Lung (tissue), 12 donors: ENCODE measurements around the gene MADD. TPM values are rescaled to one million over a fixed set of nuclear protein-coding genes. Genes with fewer than 3 reads are reported as not detected.

Source experiments
- ATAC-seq: fragments of 200-7000 bp; cut with Tn5 transposase; one replicate; pipeline ENCODE4 v1.9.1; 2020; ENCODE audit warnings: moderate number of reproducible peaks; ENCODE audit not compliant: insufficient read depth, low FRiP score
- DNase-seq, 3 donors: peaks; one replicate each; pipeline ENCODE4 v3.0.0-alpha.2; 2013 to 2017
- H3K27ac ChIP-seq, 2 donors: one replicate each; pipeline ENCODE4 v1.5.1; 2013; ENCODE audit warnings: mild to moderate bottlenecking in 2 of 2, moderate library complexity in 2 of 2, control low read depth in 1 of 2, inconsistent platforms in 1 of 2, low read depth in 1 of 2, low read length in 1 of 2
- H3K27me3 ChIP-seq, 3 donors: one replicate each; pipeline ENCODE4 v1.5.1; 2013; ENCODE audit warnings: low read length in 2 of 3; ENCODE audit not compliant: control insufficient read depth in 3 of 3, insufficient read depth in 3 of 3
- H3K36me3 ChIP-seq, 4 donors: one replicate each; pipeline ENCODE4 v1.5.1; 2013; ENCODE audit warnings: low read length in 4 of 4, mild to moderate bottlenecking in 1 of 4, moderate library complexity in 1 of 4; ENCODE audit not compliant: control insufficient read depth in 4 of 4, insufficient read depth in 4 of 4
- H3K4me1 ChIP-seq, 5 donors: one replicate each; pipeline ENCODE4 v1.5.1; 2013; ENCODE audit warnings: low read length in 5 of 5, mild to moderate bottlenecking in 2 of 5, moderate library complexity in 1 of 5; ENCODE audit not compliant: control insufficient read depth in 5 of 5, insufficient read depth in 5 of 5
- H3K4me3 ChIP-seq: one replicate; pipeline ENCODE4 v1.5.1; 2013; ENCODE audit warnings: mild to moderate bottlenecking, control low read depth, moderate library complexity
- H3K9ac ChIP-seq, 2 donors: one replicate each; pipeline ENCODE4 v1.5.1; 2013; ENCODE audit warnings: low read length in 2 of 2, control low read depth in 1 of 2; ENCODE audit not compliant: insufficient read depth in 1 of 2
- H3K9me3 ChIP-seq, 4 donors: one replicate each; pipeline ENCODE4 v1.5.1; 2013; ENCODE audit warnings: low read length in 3 of 4, mild to moderate bottlenecking in 1 of 4, moderate library complexity in 1 of 4; ENCODE audit not compliant: control insufficient read depth in 4 of 4, insufficient read depth in 3 of 4
- CTCF ChIP-seq: IDR thresholded peaks from 2 replicates; pipeline ENCODE4 v1.5.1; 2012; ENCODE audit warnings: mild to moderate bottlenecking; ENCODE audit errors: control extremely low read depth, extremely low read depth
- WGBS, 2 donors: extraction: QIAGEN DNeasy Blood & Tissue Kit; methylation state at CpG; one replicate each; pipeline ENCODE4 v1.1.7; 2013; 5-methylcytosine and 5-hydroxymethylcytosine counted together
- polyA plus RNA-seq, 2 donors: library from polyadenylated mRNA; stranded (reverse); fragments of 200-250 nt; gene quantifications; one replicate each; pipeline ENCODE4 v1.2.1, GENCODE V29; 2013
- total RNA-seq, 2 donors: library from RNA; depleted of rRNA in 1 of 2; stranded (reverse); fragments of >200 nt in 1 of 2; gene quantifications; one replicate each; pipeline ENCODE4 v1.2.1, GENCODE V29; 2014 to 2021
- donor health status: control.
- donor health status: control.
- donor health status: Bipolar disorder and iron deficiency.
- donor health status: healthy.
- donor health status: DM: yes; HTN: yes; CAD: no.

MADD gene
- total and polyA plus RNA-seq, 4 donors = 15.9 to 56.8 (median 37.1) TPM

- WGBS, 2 donors = 88 to 92% methylated on average over 15 to 18 of the region's 18 CpGs
These were observed 76.1 kb downstream of the MADD start for GRCh38 chr11:47345890-47346563.

GRCh38 chr11:47347137-47347536 lies 77.2 kb downstream of the MADD start:
- Histone ChIP-seq H3K27ac (no peak overlapping the region), H3K9ac (no peak overlapping the region), H3K9me3 (peaks cover 0 to 4% (median 0%) of the 10 kb centered on the region in 4 donors), H3K36me3 (peaks cover 0 to 2% (median 0%) of the 10 kb centered on the region in 4 donors), H3K4me3 (no peak overlapping the region), H3K4me1 (peaks cover 0 to 3% (median 0%) of the 10 kb centered on the region in 5 donors), H3K27me3 (no peaks in the 10 kb centered on the region)
- no peak for DNase-seq
- 82 to 90% methylated on average over 5 of the region's 5 CpGs for WGBS, 2 donors
- no peak for TF ChIP-seq CTCF
- ATAC-seq = no peak

More at GRCh38 chr11:47345890-47346563, 76.1 kb downstream of the MADD start:
- DNase-seq = no peak
- H3K36me3 ChIP-seq = peaks cover 0 to 2% (median 0%) of the 10 kb centered on the region in 4 donors
- H3K9ac ChIP-seq = no peak overlapping the region
- no peak for TF ChIP-seq CTCF
- peaks cover 0 to 4% (median 0%) of the 10 kb centered on the region in 4 donors for H3K9me3 ChIP-seq
- H3K27me3 ChIP-seq = no peaks in the 10 kb centered on the region
- no peaks in the 10 kb centered on the region for H3K4me1 ChIP-seq
- no peak overlapping the region for H3K4me3 ChIP-seq
- peak overlapping the region in 1 of 2 donors; percentile 25 for H3K27ac ChIP-seq
- ATAC-seq = no peak

- no peaks in the 10 kb centered on the region for H3K36me3 ChIP-seq
- 83 to 91% methylated on average over 24 of the region's 24 CpGs for WGBS, 2 donors
- no peak for DNase-seq
These were observed 78.3 kb downstream of the MADD start for GRCh38 chr11:47348131-47348802.

More at GRCh38 chr11:47348131-47348802, 78.3 kb downstream of the MADD start:
- Histone ChIP-seq H3K4me1 (peaks cover 0 to 3% (median 0%) of the 10 kb centered on the region in 5 donors), H3K27me3 (no peaks in the 10 kb centered on the region), H3K9ac (no peak overlapping the region), H3K4me3 (no peak overlapping the region), H3K9me3 (peaks cover 0 to 4% (median 0%) of the 10 kb centered on the region in 4 donors), H3K27ac (peak overlapping the region in 1 of 2 donors; percentile 42)
- ATAC-seq = no peak
- no peak for TF ChIP-seq CTCF
